GM18507 (cell line): ENCODE results near the gene ITGA7.

Experiments
- DNase-seq: peaks from one replicate; pipeline ENCODE4 v3.0.0; 2011; ENCODE audit warnings: low read depth; ENCODE audit not compliant: insufficient read length; ENCODE audit errors: extremely low spot score
- FAIRE-seq: peaks from 2 replicates; lab custom pipeline; 2011; peaks lifted over from hg19 to GRCh38; lab: Jason Lieb, UNC

The ITGA7 gene

GRCh38 chr12:55686366-55687010, 21.2 kb downstream of the ITGA7 start:
- DNase-seq, result no peak
- no peak for FAIRE-seq

GRCh38 chr12:55685671-55686070, 22.0 kb downstream of the ITGA7 start:
- DNase-seq (no peak), FAIRE-seq (no peak)

GRCh38 chr12:55684761-55685370, 22.8 kb downstream of the ITGA7 start:
- no peak for FAIRE-seq

GRCh38 chr12:55683676-55684075, 24.0 kb downstream of the ITGA7 start:
- FAIRE-seq, result no peak
- DNase-seq, result no peak

More at GRCh38 chr12:55684761-55685370, 22.8 kb downstream of the ITGA7 start:
- DNase-seq, result no peak

GRCh38 chr12:55682087-55682796, 25.5 kb downstream of the ITGA7 start:
- FAIRE-seq (no peak), DNase-seq (no peak)

- DNase-seq (no peak), FAIRE-seq (no peak)
Measured at GRCh38 chr12:55681142-55682077, 26.3 kb downstream of the ITGA7 start.

GRCh38 chr12:55679691-55680090, 28.0 kb downstream of the ITGA7 start:
- no peak for FAIRE-seq
- DNase-seq, result no peak

GRCh38 chr12:55676707-55677106, 31.0 kb downstream of the ITGA7 start:
- no peak for FAIRE-seq
- no peak for DNase-seq

GRCh38 chr12:55675666-55676065, 32.0 kb downstream of the ITGA7 start:
- DNase-seq (no peak), FAIRE-seq (no peak)

GRCh38 chr12:55673638-55674037, 34.1 kb downstream of the ITGA7 start:
- peak; percentile 43 for DNase-seq
- peak; percentile 93 for FAIRE-seq

GRCh38 chr12:55671746-55672145, 36.0 kb downstream of the ITGA7 start:
- FAIRE-seq, result no peak
- no peak for DNase-seq

GRCh38 chr12:55670276-55670675, 37.4 kb downstream of the ITGA7 start:
- DNase-seq, result no peak
- no peak for FAIRE-seq

- DNase-seq, result no peak
- no peak for FAIRE-seq
Measured at GRCh38 chr12:55666508-55666907, 41.2 kb downstream of the ITGA7 start.

GRCh38 chr12:55664826-55665225, 42.9 kb downstream of the ITGA7 start:
- FAIRE-seq (no peak), DNase-seq (no peak)

- FAIRE-seq (no peak), DNase-seq (no peak)
Measured at GRCh38 chr12:55663391-55663790, 44.3 kb downstream of the ITGA7 start.

- FAIRE-seq (peak; percentile 72), DNase-seq (no peak)
Measured at GRCh38 chr12:55659486-55660385, 48.0 kb downstream of the ITGA7 start.

- FAIRE-seq, result no peak
- DNase-seq, result no peak
Measured at GRCh38 chr12:55658635-55659391, 48.9 kb downstream of the ITGA7 start.

GRCh38 chr12:55658212-55658611, 49.5 kb downstream of the ITGA7 start:
- no peak for FAIRE-seq
- DNase-seq, result no peak
